ENCODE measurements around the gene COLEC12.

Gene COLEC12

DNA sequence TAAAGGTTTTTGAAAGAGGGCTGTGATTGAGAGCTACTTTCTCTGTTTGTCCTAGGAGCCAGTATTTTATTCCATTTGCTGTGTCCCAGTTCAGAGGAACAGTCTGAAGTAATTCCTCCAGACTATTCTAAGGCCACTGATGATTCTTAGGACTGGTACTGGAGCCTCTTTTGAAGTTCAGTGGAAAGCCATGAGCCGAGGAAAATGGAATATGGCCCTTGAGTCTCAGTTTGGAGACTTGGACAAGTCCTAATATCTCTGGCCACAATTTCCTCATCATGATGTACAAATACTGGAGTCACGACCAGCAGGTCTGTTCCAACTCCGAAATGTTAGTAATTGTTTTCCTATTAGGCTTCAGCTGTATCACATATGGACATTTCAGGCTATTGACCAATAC lies 7.1 kb upstream of the COLEC12 start:
- H3K4me3 ChIP-seq (replicated peaks; ENCODE audit: low read depth, low read length), result no peak overlapping the region
- TF ChIP-seq, protein P1, sequence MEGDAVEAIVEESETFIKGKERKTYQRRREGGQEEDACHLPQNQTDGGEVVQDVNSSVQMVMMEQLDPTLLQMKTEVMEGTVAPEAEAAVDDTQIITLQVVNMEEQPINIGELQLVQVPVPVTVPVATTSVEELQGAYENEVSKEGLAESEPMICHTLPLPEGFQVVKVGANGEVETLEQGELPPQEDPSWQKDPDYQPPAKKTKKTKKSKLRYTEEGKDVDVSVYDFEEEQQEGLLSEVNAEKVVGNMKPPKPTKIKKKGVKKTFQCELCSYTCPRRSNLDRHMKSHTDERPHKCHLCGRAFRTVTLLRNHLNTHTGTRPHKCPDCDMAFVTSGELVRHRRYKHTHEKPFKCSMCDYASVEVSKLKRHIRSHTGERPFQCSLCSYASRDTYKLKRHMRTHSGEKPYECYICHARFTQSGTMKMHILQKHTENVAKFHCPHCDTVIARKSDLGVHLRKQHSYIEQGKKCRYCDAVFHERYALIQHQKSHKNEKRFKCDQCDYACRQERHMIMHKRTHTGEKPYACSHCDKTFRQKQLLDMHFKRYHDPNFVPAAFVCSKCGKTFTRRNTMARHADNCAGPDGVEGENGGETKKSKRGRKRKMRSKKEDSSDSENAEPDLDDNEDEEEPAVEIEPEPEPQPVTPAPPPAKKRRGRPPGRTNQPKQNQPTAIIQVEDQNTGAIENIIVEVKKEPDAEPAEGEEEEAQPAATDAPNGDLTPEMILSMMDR (IDR thresholded peaks at IDR 0.05; ENCODE audit: low read depth, low read length, missing control alignments), result no peak
- no peak for DNase-seq (ENCODE audit: extremely low read depth, low read depth)

DNA sequence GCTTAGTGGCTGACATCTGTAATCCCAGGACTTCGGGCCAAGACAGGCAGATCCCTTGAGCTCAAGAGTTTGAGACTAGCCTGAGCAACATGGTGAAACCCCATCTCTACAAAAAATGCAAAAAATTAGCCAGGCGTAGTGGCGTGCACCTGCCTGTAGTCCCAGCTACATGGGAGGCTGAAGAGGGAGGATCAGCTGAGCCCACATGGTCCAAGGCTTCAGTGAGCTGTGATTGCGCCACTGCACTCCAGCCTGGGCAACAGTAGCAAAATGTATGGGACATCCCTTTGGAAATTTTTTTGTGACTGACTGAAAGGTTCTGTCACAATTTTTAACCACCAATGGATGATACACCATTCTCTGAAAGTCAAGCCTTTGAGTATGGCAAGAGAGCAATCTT lies 6.3 kb upstream of the COLEC12 start:
- DNase-seq (ENCODE audit: extremely low read depth, low read depth), result no peak
- H3K4me3 ChIP-seq (replicated peaks; ENCODE audit: low read depth, low read length), result no peak overlapping the region
- TF ChIP-seq, protein P1 (IDR thresholded peaks at IDR 0.05; ENCODE audit: low read depth, low read length, missing control alignments), result no peak

DNA sequence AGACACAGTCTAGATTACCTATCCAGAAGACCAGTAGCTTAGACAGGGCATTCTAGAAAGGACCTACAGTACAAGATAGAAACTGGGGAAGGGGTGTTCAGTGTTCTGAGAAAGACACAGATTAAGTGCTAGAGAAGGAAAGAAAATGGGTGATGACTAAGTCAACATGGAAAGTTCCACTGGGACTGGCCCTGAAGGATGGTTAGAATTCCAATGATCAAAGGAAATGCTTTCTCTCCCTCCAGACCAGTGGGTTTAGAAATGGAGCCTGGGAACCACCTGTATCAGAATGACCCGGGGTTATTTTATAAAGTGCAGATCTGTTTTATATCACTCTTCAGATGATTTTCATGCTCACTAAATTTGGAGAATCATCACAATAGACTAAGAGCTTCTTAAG lies 5.8 kb upstream of the COLEC12 start:
- no peak for DNase-seq (ENCODE audit: extremely low read depth, low read depth)
- no peak overlapping the region for H3K4me3 ChIP-seq (replicated peaks; ENCODE audit: low read depth, low read length)
- TF ChIP-seq, protein P1 (IDR thresholded peaks at IDR 0.05; ENCODE audit: low read depth, low read length, missing control alignments), result no peak

DNA sequence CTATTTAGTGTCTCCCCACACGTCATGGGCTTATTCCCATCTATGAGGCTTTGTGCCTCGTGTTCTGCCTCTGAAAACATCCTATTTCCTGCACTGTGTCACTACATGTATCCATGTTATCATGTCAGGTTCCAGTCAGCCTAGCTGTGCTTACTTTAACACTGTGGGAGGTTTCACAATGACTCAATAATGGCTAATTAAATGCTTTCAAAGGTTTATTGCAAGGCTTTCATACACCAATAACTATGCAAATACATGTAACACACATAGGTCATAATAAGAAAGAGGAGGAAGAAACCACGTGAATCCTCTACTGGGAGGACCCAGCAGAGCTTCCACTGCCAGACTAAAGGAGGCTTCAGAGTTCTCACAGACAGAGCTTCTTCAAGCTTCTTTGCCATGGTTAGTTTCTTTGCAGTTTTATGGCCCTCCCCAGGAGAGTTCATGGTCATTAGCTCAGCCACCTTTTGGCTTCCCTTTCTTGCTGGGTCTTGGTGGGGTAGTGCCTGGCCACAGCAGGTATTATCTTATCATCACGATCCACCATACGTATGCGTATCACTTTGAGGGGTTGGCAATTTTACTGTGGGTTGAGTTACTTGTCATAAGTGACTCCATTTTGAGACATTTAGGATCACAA lies 5.1 kb upstream of the COLEC12 start:
- no peak overlapping the region for H3K4me3 ChIP-seq (replicated peaks; ENCODE audit: low read depth, low read length)
- no peak for DNase-seq (ENCODE audit: extremely low read depth, low read depth)
- TF ChIP-seq, protein P1 (IDR thresholded peaks at IDR 0.05; ENCODE audit: low read depth, low read length, missing control alignments), result no peak

DNA sequence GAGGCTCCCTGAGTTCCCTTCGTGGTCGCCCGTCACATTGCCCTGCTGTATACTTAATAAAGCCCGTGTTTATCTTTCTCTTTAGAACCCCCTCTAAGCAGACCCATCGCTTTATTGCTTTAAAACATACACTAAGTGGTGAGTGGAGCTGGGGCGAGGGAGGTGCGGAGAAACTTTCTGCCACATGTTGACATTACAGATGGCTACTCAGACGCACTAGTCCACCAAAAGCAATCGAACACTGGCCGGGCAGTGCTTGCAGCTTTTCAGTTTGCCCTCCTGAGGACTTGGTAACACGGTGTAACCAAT lies 859 bp upstream of the COLEC12 start:
- TF ChIP-seq, protein P1 (IDR thresholded peaks at IDR 0.05; ENCODE audit: low read depth, low read length, missing control alignments), result no peak
- H3K4me3 ChIP-seq (replicated peaks; ENCODE audit: low read depth, low read length), result no peak overlapping the region

DNA sequence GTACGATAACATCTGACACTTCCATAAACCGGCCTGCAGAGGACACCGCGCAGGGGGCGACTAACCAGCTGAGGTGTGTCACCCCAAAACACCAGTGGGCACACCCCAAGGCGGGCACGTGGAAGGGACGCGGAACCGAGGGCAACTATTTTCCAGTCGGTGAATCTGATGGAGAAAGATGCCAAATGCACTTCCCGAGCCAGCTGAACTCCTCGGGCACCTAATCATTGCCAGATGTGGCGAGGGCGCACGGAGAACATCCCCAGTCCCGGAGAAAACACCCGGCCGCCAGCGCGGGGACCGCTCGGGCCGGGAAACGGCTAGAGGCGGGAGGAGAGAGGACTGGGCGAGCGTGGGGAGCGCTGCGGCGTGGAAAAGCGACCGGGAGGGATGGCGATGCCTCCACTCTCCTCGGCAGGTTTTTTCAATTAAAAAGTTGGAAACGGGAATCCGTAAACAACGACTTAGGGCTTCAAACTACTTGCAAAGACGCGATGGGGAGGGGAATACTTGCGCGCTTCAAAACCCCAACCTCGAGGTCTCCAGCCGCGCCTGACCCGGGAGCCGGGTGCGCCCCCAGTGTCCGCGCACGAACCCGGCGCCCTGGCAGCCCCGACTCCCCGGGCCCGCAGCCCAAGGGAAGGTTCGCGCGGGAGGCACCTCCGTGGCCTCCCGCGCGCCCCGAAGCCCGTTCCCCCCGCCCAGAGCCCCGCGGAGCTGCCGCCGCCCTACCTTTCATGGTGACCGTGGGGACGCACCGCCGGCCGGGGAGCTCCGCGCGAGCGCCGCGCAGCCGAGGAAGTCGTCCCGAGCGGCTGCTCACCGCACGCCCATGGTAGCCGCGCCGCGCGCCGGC lies 497 bp downstream of the COLEC12 start:
- TF ChIP-seq, protein P1 (IDR thresholded peaks at IDR 0.05; ENCODE audit: low read depth, low read length, missing control alignments), result no peak
- peak overlapping the region; percentile 61 for H3K4me3 ChIP-seq (replicated peaks; ENCODE audit: low read depth, low read length)
- DNase-seq (ENCODE audit: extremely low read depth, low read depth), result no peak

More for the DNA sequence above, 859 bp upstream of the COLEC12 start:
- DNase-seq (ENCODE audit: extremely low read depth, low read depth), result no peak

Measured in HFF-Myc (cell line).